Ishikawa (cell line): ENCODE results near the gene TMEM44.

Source experiments
- CEBPB ChIP-seq: IDR thresholded peaks from 2 replicates; pipeline ENCODE4 v1.6.1; 2012
- CREB1 ChIP-seq: IDR thresholded peaks from 2 replicates; pipeline ENCODE4 v1.6.1; 2012; ENCODE audit warnings: low read depth
- EGR1 ChIP-seq: IDR thresholded peaks from 2 replicates; pipeline ENCODE4 v1.6.1; 2012
- EP300 ChIP-seq: IDR thresholded peaks from 2 replicates; pipeline ENCODE4 v1.6.1; 2012; ENCODE audit warnings: borderline replicate concordance
- FOXM1 ChIP-seq: IDR thresholded peaks from 2 replicates; pipeline ENCODE4 v1.6.1; 2012; ENCODE audit warnings: low read depth, borderline replicate concordance
- MAX ChIP-seq: IDR thresholded peaks from 2 replicates; pipeline ENCODE4 v1.6.1; 2012
- NFIC ChIP-seq: IDR thresholded peaks from 2 replicates; pipeline ENCODE4 v1.6.1; 2012
- RAD21 ChIP-seq: IDR thresholded peaks from 2 replicates; pipeline ENCODE4 v1.6.1; 2012; ENCODE audit warnings: low read depth
- REST ChIP-seq: IDR thresholded peaks from 2 replicates; pipeline ENCODE4 v1.6.1; 2012; ENCODE audit warnings: low read depth, mild to moderate bottlenecking
- TAF1 ChIP-seq: IDR thresholded peaks from 2 replicates; pipeline ENCODE4 v1.6.1; 2012; ENCODE audit warnings: low read depth, mild to moderate bottlenecking
- TCF12 ChIP-seq: IDR thresholded peaks from 2 replicates; pipeline ENCODE4 v1.6.1; 2012; ENCODE audit warnings: low read depth
- TEAD4 ChIP-seq: IDR thresholded peaks from 2 replicates; pipeline ENCODE4 v1.6.1; 2012
- USF1 ChIP-seq: IDR thresholded peaks from 2 replicates; pipeline ENCODE4 v1.6.1; 2012
- YY1 ChIP-seq: IDR thresholded peaks from 2 replicates; pipeline ENCODE4 v1.6.1; 2012; ENCODE audit warnings: low read depth
- ZBTB7A ChIP-seq: IDR thresholded peaks from 2 replicates; pipeline ENCODE4 v1.6.1; 2012; ENCODE audit warnings: low read depth

The TMEM44 gene

GRCh38 chr3:194584866-194585265 is 48.4 kb downstream of the TMEM44 start:
- TF ChIP-seq ZBTB7A (no peak), USF1 (no peak), TCF12 (no peak), REST (no peak), EGR1 (no peak), CREB1 (no peak), MAX (no peak), CEBPB (no peak)

- no peak for TF ChIP-seq NFIC
- TF ChIP-seq USF1: peak; percentile 72
Measured at GRCh38 chr3:194584320-194584776, 48.9 kb downstream of the TMEM44 start.

GRCh38 chr3:194582196-194582905 is 50.9 kb downstream of the TMEM44 start:
- TF ChIP-seq YY1 (no peak), MAX (no peak), TAF1 (no peak), REST (no peak), NFIC (no peak), TCF12 (no peak), CEBPB (no peak), FOXM1 (no peak), CREB1 (no peak), EP300 (no peak), RAD21 (no peak), EGR1 (no peak), USF1 (no peak), TEAD4 (no peak), ZBTB7A (no peak)

- TF ChIP-seq USF1: no peak
- no peak for TF ChIP-seq TCF12
- TF ChIP-seq TEAD4: no peak
- no peak for TF ChIP-seq NFIC
- no peak for TF ChIP-seq CEBPB
- TF ChIP-seq CREB1: no peak
- TF ChIP-seq FOXM1: no peak
- TF ChIP-seq YY1: no peak
- TF ChIP-seq TAF1: no peak
- TF ChIP-seq RAD21: no peak
- TF ChIP-seq EP300: no peak
- no peak for TF ChIP-seq REST
- no peak for TF ChIP-seq EGR1
- no peak for TF ChIP-seq ZBTB7A
- no peak for TF ChIP-seq MAX
Measured at GRCh38 chr3:194579091-194579606, 54.1 kb downstream of the TMEM44 start.
